Mucosa of rectum (tissue), 2 donors: ENCODE measurements around the gene SOX2.

ENCODE experiments used
- H3K27ac ChIP-seq, 2 donors: one replicate each; pipeline ENCODE4 v1.7.0; 2013; ENCODE audit warnings: inconsistent platforms in 2 of 2, low read depth in 2 of 2, low read length in 2 of 2
- H3K27me3 ChIP-seq, 2 donors: one replicate each; pipeline ENCODE4 v1.7.0; 2013; ENCODE audit warnings: low read length in 2 of 2; ENCODE audit not compliant: control insufficient read depth in 2 of 2, insufficient read depth in 2 of 2
- H3K36me3 ChIP-seq, 2 donors: one replicate each; pipeline ENCODE4 v1.7.0; 2013; ENCODE audit warnings: low read length in 2 of 2; ENCODE audit not compliant: control insufficient read depth in 2 of 2, insufficient read depth in 2 of 2
- H3K4me1 ChIP-seq, 2 donors: one replicate each; pipeline ENCODE4 v1.7.0; 2013; ENCODE audit warnings: low read length in 2 of 2, mild to moderate bottlenecking in 1 of 2; ENCODE audit not compliant: control insufficient read depth in 2 of 2, insufficient read depth in 2 of 2
- H3K4me3 ChIP-seq, 2 donors: one replicate each; pipeline ENCODE4 v1.7.0; 2013; ENCODE audit warnings: low read length in 2 of 2
- H3K9ac ChIP-seq, 2 donors: one replicate each; pipeline ENCODE4 v1.7.0; 2013; ENCODE audit warnings: low read length in 2 of 2, low read depth in 1 of 2, mild to moderate bottlenecking in 1 of 2
- H3K9me3 ChIP-seq, 2 donors: one replicate each; pipeline ENCODE4 v1.7.0; 2013; ENCODE audit warnings: low read length in 2 of 2; ENCODE audit not compliant: control insufficient read depth in 2 of 2
- donor health status: healthy.
- donor health status: Normal muscosa, but diverticular disease.

The SOX2 gene

DNA sequence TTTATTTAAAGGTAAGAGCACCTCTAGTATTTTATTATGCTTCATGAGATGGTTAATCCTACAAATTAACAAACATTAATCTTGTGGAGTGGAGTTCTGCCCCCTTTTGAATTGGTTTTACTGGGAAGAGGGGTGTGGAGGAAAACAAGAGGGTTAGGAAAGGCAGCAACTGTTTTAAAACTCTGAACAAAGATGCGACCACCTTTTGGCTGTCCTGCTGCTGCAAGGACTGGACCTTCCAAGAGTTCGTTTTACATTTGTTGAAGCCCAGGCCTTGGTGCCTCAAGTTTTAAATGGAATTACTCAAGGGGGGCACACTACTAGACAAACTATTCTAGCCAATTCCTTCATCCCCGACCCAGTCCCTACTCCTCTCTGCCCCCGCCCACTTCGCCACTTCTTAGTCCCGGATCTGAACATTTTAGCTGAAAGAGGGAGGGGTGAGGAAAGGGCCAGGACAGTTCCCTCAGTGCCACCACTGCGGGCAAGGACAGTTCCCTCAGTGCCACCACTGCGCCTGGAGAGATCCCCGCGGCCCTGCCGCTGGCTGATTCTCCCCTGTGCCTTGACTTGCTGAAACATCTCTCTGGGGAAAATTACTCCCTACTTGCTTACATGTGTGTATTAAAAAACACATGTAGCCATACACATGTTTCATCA is 11.2 kb downstream of the SOX2 start:
- no peaks in the 10 kb centered on the region for H3K9me3 ChIP-seq
- H3K4me1 ChIP-seq, result peaks cover 0 to 7% of the 10 kb centered on the region in 2 donors
- peaks cover 84 to 97% of the 10 kb centered on the region in 2 donors for H3K27me3 ChIP-seq
- no peaks in the 10 kb centered on the region for H3K36me3 ChIP-seq
- no peak overlapping the region for H3K9ac ChIP-seq
- H3K4me3 ChIP-seq, result no peak overlapping the region
- H3K27ac ChIP-seq, result no peak overlapping the region

DNA sequence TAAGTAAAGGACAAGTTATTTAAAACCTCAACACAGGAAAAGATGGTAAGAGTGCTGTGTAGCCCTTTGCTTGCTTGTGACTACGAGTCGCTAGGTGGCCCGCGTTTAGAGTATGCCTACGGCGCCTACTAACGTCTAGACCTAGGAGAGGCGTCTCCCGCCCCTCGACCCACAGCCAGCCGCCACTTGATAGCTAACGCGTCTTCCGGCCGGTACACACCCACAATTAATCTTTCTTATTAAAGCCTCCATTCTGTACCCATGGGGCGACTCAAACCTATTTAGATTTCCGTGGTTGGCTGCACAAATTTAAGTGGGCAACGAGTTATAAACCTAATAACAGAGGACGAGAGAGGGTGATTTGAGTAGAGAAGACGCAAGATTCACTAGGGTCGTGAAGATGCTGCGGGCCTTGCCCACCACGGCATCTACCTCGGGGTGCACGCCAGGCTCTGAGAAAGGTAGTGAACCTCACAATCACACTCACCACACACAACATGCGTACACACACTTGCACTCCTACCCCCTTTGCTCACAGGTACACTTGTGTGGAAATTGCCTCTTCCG is 12.0 kb downstream of the SOX2 start:
- H3K36me3 ChIP-seq, result no peaks in the 10 kb centered on the region
- no peak overlapping the region for H3K4me3 ChIP-seq
- H3K27ac ChIP-seq, result no peak overlapping the region
- peaks cover 0 to 7% of the 10 kb centered on the region in 2 donors for H3K4me1 ChIP-seq
- no peak overlapping the region for H3K9ac ChIP-seq
- H3K27me3 ChIP-seq, result peaks cover 85 to 96% of the 10 kb centered on the region in 2 donors
- no peaks in the 10 kb centered on the region for H3K9me3 ChIP-seq

DNA sequence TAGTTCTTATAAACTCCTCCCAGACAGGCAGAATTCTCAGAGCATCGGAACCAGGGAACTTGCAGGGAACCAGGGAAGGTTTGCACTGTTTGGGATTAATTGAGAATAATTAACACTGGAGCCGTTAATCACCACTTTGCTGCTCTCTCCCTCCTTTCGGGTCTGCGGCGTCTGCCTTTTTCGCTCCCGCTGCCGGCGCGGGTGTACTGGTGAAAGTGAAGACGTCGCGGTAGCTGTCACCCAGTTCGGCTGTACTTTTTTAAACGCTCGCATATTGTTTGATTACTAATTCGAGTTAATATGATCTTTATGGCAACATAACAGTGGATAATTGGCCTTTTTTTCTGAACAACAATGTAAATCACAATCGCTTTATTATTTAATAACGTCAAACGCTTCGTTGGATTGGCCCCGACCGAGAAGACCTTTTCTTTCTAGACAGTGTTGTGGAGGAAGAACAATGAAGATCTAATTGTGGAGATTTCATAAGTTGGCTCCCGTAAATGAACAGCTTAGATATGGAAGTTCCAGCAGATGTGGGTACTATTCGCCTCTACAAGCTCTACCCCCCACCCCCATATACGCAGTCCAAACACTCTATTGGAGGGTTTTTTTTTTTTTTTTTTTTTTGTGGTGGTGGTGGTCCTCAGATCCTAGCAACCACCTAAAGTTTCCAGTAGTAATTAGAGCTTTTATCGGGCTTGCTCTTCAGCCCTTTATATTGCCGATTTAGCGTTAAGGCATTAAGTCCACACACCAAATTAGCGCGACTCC is 12.7 kb downstream of the SOX2 start:
- no peak overlapping the region for H3K4me3 ChIP-seq
- no peaks in the 10 kb centered on the region for H3K36me3 ChIP-seq
- no peak overlapping the region for H3K27ac ChIP-seq
- H3K4me1 ChIP-seq, result peaks cover 0 to 7% of the 10 kb centered on the region in 2 donors
- no peaks in the 10 kb centered on the region for H3K9me3 ChIP-seq
- peaks cover 90 to 96% of the 10 kb centered on the region in 2 donors for H3K27me3 ChIP-seq
- no peak overlapping the region for H3K9ac ChIP-seq

DNA sequence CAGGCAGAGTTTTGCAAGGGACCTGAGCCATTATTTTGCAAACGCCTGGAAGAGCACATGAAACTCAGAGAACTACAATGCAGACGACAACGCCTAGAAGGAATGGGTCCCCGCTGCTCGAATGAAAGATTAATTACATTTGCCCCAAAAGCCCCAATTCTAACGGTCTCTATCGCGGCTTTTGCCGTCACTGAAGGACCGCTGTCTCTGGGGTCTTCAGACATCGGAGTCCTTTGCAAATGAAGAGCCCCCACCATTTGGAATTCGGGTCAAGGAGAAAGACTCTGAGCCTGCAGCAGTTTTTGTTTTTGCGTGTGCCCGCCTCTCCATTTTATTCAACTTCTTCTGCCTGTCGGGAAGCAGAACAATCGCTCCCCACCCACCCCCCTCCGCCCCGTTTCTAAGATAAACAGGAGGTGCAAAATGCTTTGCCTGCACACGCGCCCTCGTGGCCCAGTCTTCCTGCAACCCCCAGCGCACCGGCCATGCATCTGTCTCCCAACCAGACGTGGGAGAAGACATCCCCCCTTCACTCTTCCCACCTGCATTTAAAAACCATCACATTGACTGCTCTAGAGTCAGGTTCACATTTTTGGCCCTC is 13.5 kb downstream of the SOX2 start:
- no peak overlapping the region for H3K4me3 ChIP-seq
- peaks cover 0 to 7% of the 10 kb centered on the region in 2 donors for H3K4me1 ChIP-seq
- no peak overlapping the region for H3K9ac ChIP-seq
- no peak overlapping the region for H3K27ac ChIP-seq
- H3K27me3 ChIP-seq, result peaks cover 88 to 95% of the 10 kb centered on the region in 2 donors
- H3K36me3 ChIP-seq, result no peaks in the 10 kb centered on the region
- H3K9me3 ChIP-seq, result no peaks in the 10 kb centered on the region

DNA sequence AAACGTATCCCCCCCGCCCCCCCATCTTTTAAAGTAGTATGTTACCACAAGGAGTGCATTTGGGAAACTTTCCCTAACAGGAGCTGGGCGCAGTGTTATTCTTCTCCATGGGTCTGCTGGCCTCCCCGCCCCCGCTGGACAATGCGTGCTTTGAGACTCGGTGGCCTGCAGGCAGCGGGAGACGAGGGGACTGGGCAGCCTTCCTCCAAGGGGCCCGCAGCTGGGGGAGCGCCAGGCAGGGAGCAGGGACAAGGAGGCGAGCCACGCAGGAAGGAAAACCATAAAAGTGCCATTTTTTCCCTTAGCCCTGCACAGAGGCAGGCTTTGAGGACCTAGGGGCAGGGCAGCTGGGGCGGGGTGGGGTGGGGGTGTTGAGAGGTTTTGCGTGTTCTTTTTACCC is 14.1 kb downstream of the SOX2 start:
- Histone ChIP-seq H3K9ac (no peak overlapping the region), H3K4me3 (no peak overlapping the region), H3K9me3 (no peaks in the 10 kb centered on the region), H3K27me3 (peaks cover 90 to 95% of the 10 kb centered on the region in 2 donors), H3K27ac (no peak overlapping the region), H3K4me1 (peaks cover 0 to 7% of the 10 kb centered on the region in 2 donors), H3K36me3 (no peaks in the 10 kb centered on the region)

DNA sequence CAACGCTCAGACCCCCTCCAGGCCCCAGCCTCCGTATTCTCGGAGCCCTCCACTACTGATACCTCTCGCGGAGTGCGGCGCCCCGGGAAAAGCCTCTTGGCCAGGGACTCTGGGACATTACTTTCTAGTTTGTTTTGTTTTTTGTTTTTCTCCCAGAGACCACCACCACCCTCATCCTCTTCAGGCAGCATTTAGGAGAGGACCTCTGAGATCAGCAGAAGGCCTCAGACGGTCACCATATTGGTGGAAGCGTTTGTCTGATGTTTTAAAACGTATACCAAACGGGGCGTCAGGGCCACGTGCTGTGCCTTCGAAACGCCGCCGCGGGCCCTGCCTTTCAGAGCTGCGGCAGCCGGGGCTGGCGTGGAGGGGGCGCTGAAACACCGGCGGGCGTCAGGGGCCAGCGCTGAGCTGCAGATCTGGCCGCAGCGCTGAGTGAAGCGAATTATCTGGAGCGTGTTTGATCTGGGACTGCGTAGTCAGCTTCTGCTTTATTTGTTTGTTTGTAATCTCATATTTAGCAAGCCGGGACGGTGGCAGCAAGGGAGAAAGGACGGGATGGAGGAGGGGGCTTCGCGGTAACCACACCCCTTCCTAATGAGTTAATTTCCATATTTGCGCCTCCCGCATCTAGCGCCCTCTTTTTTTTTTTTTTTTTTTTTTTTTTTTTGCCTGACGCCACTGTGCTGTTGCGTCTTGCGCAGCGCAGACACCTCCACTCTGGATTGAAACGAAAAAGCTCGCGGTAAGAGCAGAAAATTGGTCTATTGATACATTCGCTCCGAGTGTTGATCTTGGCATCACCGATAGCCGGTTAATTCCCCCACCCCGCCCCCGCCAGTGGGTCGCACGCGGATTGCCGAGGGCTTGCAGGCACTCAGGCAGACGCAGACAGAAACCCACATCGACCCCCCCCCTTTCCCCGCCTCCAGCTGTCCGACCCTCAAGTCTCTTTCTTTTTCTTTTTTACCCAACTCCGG is 14.9 kb downstream of the SOX2 start:
- H3K9ac ChIP-seq, result no peak overlapping the region
- no peaks in the 10 kb centered on the region for H3K9me3 ChIP-seq
- peaks cover 0 to 7% of the 10 kb centered on the region in 2 donors for H3K4me1 ChIP-seq
- no peaks in the 10 kb centered on the region for H3K36me3 ChIP-seq
- H3K27me3 ChIP-seq, result peaks cover 87 to 91% of the 10 kb centered on the region in 2 donors
- H3K4me3 ChIP-seq, result peak overlapping the region; percentile 48 to 64
- no peak overlapping the region for H3K27ac ChIP-seq

DNA sequence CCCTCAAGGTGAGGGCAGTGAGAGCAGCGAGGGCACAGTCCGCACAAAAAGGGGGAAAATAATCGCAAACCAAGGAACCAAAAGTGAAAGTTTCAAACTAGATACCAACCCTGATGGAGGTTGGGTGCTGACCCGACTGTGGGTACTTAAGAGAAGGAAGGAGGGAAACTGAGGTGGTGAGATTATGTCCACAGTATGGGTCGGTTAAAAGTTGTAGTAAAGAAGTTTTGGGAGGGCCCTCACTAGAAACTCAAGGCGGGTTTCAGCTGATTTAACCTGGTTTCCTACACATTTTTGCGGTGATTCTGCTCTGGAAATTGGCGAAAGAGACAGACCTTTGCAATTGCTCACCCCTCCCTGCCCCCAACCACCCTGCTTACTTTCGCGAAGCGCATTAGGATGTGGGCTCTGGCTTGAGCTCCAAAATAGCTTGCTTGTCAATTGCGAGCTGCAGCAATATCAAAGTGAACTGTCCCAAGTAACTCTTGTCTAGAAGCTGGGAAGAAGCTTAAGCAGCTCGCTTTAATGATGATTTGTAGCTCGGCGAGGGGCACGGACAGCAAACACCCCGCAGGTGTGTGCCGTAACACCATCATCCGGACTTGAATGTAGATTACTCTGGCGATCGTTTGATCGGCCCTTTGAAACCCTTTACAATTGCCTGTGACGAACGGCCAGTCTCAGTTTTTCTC is 15.8 kb downstream of the SOX2 start:
- H3K27me3 ChIP-seq, result peaks cover 79 to 83% of the 10 kb centered on the region in 2 donors
- H3K9me3 ChIP-seq, result no peaks in the 10 kb centered on the region
- H3K4me3 ChIP-seq, result peak overlapping the region; percentile 48 to 64
- H3K4me1 ChIP-seq, result peaks cover 0 to 7% of the 10 kb centered on the region in 2 donors
- H3K9ac ChIP-seq, result no peak overlapping the region
- H3K27ac ChIP-seq, result no peak overlapping the region
- H3K36me3 ChIP-seq, result no peaks in the 10 kb centered on the region

DNA sequence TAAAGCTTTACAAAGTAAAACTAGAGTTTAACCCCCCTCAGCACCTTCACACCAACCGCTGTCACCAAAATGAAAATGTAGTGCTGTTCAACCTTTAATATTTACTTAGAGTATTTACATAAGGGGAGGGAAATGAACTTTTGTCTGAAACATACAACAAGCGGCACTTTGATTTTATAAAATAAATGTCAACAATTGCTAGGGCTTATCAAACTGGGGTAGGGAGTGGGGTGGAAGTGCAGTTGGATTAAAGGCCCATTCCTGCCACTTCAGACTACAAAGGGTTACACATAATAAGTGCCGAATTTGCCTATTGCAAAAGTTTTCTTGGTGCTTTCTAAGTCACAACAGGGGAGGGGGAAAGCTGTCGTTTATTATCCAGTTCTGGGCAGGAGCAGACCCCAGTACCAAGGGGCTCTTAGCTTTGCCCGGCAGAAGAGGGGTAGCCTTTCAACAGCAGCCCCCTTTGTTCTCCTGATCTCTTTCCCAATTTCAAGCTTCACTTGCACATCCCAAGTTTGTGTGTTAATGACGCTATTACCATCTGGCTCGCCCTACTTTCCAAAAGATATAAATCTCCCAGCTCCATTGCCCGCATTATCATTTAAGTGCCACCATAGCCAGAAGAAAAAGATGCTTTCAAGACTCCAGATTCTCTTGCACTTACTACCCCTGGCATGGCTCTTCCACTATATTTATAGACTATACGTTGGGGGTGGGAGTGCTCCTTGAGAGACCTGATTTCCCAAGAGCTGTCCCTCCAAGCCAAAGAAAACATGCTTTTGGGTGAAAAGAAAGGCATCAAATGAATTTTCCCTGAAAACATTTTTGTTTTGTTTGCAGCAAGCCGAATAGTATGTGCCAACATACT is 17.0 kb downstream of the SOX2 start:
- no peak overlapping the region for H3K4me3 ChIP-seq
- peaks cover 66 to 71% of the 10 kb centered on the region in 2 donors for H3K27me3 ChIP-seq
- H3K4me1 ChIP-seq, result peaks cover 0 to 7% of the 10 kb centered on the region in 2 donors
- H3K27ac ChIP-seq, result no peak overlapping the region
- H3K36me3 ChIP-seq, result no peaks in the 10 kb centered on the region
- no peak overlapping the region for H3K9ac ChIP-seq
- H3K9me3 ChIP-seq, result no peaks in the 10 kb centered on the region
